ENCODE results near the gene NEGR1. TPM values are rescaled to one million over a fixed set of nuclear protein-coding genes. Genes with fewer than 3 reads are reported as not detected.

NEGR1 gene
- total RNA-seq, 1 experiment from 2014 or later, result 2.9 TPM

DNA sequence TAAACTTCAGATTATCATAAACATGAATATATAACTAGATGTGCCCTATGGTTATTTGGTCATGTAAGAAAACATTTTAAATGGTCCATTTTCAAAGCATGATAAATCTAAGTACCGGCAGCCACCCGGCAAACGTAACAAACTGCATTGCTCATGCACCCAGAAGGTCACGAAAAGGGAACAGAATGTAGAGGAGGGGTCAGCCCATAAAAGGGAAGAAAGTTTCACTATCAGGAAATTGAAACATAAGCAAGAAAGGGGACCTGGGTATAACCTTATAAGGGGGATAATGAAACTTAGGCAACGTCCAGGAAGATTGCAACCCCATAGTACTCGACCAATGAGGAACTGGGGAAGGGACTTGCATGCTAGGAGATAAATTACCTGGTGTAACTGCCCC, 780.3 kb downstream of the NEGR1 start:
- Mint-ChIP-seq H3K9me3 (peaks cover 6% of the 10 kb centered on the region), H3K27me3 (ENCODE audit: low read depth) (no peaks in the 10 kb centered on the region), H3K4me1 (no peaks in the 10 kb centered on the region), H3K36me3 (no peaks in the 10 kb centered on the region), H3K4me3 (no peak overlapping the region), H3K27ac (no peak overlapping the region)
- no peak for ATAC-seq
- POLR2A ChIA-PET, result no interaction called here
- CTCF ChIA-PET, result no interaction called here
- TF ChIP-seq CREB1 (CRISPR knock-in tag; IDR thresholded peaks at IDR 0.05), result no peak
- TF ChIP-seq ZNF121 (CRISPR knock-in tag; IDR thresholded peaks at IDR 0.05), result no peak
- TF ChIP-seq KAT7 (CRISPR knock-in tag; IDR thresholded peaks at IDR 0.05; ENCODE audit: borderline replicate concordance), result no peak
- TF ChIP-seq ESRRA (CRISPR knock-in tag; IDR thresholded peaks at IDR 0.05; ENCODE audit: borderline replicate concordance), result no peak
- no peak for TF ChIP-seq MYBL2 (CRISPR knock-in tag; IDR thresholded peaks at IDR 0.05)
- TF ChIP-seq, protein P1, sequence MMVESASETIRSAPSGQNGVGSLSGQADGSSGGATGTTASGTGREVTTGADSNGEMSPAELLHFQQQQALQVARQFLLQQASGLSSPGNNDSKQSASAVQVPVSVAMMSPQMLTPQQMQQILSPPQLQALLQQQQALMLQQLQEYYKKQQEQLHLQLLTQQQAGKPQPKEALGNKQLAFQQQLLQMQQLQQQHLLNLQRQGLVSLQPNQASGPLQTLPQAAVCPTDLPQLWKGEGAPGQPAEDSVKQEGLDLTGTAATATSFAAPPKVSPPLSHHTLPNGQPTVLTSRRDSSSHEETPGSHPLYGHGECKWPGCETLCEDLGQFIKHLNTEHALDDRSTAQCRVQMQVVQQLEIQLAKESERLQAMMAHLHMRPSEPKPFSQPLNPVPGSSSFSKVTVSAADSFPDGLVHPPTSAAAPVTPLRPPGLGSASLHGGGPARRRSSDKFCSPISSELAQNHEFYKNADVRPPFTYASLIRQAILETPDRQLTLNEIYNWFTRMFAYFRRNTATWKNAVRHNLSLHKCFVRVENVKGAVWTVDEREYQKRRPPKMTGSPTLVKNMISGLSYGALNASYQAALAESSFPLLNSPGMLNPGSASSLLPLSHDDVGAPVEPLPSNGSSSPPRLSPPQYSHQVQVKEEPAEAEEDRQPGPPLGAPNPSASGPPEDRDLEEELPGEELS (CRISPR knock-in tag; IDR thresholded peaks at IDR 0.05), result no peak
- TF ChIP-seq JUN (CRISPR knock-in tag; IDR thresholded peaks at IDR 0.05), result no peak
- TF ChIP-seq, protein P2, sequence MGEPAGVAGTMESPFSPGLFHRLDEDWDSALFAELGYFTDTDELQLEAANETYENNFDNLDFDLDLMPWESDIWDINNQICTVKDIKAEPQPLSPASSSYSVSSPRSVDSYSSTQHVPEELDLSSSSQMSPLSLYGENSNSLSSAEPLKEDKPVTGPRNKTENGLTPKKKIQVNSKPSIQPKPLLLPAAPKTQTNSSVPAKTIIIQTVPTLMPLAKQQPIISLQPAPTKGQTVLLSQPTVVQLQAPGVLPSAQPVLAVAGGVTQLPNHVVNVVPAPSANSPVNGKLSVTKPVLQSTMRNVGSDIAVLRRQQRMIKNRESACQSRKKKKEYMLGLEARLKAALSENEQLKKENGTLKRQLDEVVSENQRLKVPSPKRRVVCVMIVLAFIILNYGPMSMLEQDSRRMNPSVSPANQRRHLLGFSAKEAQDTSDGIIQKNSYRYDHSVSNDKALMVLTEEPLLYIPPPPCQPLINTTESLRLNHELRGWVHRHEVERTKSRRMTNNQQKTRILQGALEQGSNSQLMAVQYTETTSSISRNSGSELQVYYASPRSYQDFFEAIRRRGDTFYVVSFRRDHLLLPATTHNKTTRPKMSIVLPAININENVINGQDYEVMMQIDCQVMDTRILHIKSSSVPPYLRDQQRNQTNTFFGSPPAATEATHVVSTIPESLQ (CRISPR knock-in tag; IDR thresholded peaks at IDR 0.05), result no peak
- TF ChIP-seq, protein P3, sequence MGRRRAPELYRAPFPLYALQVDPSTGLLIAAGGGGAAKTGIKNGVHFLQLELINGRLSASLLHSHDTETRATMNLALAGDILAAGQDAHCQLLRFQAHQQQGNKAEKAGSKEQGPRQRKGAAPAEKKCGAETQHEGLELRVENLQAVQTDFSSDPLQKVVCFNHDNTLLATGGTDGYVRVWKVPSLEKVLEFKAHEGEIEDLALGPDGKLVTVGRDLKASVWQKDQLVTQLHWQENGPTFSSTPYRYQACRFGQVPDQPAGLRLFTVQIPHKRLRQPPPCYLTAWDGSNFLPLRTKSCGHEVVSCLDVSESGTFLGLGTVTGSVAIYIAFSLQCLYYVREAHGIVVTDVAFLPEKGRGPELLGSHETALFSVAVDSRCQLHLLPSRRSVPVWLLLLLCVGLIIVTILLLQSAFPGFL (CRISPR knock-in tag; IDR thresholded peaks at IDR 0.05; ENCODE audit: borderline replicate concordance), result no peak
- TF ChIP-seq RORB (CRISPR knock-in tag; IDR thresholded peaks at IDR 0.05), result no peak
- DNase-seq (ENCODE audit: low spot score), result no peak

DNA sequence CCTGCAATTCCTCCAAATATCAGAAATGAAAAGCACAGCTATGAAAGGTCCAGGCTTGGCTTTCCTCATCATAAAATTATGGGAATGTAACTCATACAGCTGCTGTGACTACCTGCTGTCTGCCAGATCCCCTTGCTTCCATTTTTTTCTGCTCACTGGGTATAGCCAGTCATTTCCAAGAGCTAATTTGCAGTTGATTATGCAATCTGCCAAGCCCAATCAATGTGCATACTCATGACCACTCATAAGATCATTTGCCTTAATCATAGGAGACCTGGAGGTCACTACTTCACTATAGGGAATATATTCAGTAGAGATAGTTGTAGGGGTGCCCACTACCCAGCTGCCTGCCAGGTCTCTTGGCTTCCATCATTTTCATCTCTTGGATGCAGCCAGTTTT, 783.8 kb downstream of the NEGR1 start:
- Mint-ChIP-seq H3K27ac (no peak overlapping the region), H3K36me3 (no peaks in the 10 kb centered on the region), H3K4me3 (no peak overlapping the region), H3K4me1 (no peaks in the 10 kb centered on the region), H3K9me3 (peaks cover 4% of the 10 kb centered on the region; the same call in 1 of the 2 replicates), H3K27me3 (ENCODE audit: low read depth) (no peaks in the 10 kb centered on the region)
- TF ChIP-seq, protein P4, sequence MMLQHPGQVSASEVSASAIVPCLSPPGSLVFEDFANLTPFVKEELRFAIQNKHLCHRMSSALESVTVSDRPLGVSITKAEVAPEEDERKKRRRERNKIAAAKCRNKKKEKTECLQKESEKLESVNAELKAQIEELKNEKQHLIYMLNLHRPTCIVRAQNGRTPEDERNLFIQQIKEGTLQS (CRISPR knock-in tag; conservative IDR thresholded peaks at IDR 0.05), result no peak
- ATAC-seq (no peak), DNase-seq (ENCODE audit: low spot score) (no peak)
- ChIA-PET POLR2A (no interaction called here), CTCF (no interaction called here)

DNA sequence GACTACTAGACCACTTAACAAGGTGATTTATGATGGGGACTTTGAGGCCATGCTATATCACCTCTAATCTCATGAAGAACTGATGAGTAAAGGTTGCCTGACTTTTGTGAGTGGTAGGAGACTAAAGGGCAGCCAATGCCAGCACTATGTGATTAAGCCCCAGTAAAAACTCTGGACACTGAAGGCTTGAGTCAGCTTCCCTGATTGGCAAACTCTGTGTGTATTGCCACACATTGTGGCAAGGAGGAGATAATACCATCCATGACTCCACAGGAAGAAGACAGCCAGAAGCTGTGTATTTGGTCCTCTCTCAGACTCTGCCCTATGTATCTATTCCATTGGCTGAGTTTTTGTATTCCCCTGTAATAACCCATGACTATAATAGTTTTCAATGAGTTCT, 788.2 kb downstream of the NEGR1 start:
- no peaks in the 10 kb centered on the region for H3K36me3 Mint-ChIP-seq
- DNase-seq (ENCODE audit: low spot score), result no peak
- H3K9me3 Mint-ChIP-seq, result peaks cover 4% of the 10 kb centered on the region; the same call in 1 of the 2 replicates
- no peaks in the 10 kb centered on the region; the same call in 1 of the 2 replicates for H3K4me1 Mint-ChIP-seq
- ChIA-PET CTCF (no interaction called here), POLR2A (no interaction called here)
- H3K27me3 Mint-ChIP-seq (ENCODE audit: low read depth), result no peaks in the 10 kb centered on the region
- ATAC-seq, result no peak
- H3K27ac Mint-ChIP-seq, result no peak overlapping the region
- no peak overlapping the region for H3K4me3 Mint-ChIP-seq
- TF ChIP-seq, protein P5, sequence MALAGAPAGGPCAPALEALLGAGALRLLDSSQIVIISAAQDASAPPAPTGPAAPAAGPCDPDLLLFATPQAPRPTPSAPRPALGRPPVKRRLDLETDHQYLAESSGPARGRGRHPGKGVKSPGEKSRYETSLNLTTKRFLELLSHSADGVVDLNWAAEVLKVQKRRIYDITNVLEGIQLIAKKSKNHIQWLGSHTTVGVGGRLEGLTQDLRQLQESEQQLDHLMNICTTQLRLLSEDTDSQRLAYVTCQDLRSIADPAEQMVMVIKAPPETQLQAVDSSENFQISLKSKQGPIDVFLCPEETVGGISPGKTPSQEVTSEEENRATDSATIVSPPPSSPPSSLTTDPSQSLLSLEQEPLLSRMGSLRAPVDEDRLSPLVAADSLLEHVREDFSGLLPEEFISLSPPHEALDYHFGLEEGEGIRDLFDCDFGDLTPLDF (CRISPR knock-in tag; IDR thresholded peaks at IDR 0.05), result no peak
- TF ChIP-seq NFATC4 (CRISPR knock-in tag; IDR thresholded peaks at IDR 0.05) (no peak), FOXJ3 (CRISPR knock-in tag; IDR thresholded peaks at IDR 0.05; ENCODE audit: borderline replicate concordance) (no peak)
- TF ChIP-seq, protein P6, sequence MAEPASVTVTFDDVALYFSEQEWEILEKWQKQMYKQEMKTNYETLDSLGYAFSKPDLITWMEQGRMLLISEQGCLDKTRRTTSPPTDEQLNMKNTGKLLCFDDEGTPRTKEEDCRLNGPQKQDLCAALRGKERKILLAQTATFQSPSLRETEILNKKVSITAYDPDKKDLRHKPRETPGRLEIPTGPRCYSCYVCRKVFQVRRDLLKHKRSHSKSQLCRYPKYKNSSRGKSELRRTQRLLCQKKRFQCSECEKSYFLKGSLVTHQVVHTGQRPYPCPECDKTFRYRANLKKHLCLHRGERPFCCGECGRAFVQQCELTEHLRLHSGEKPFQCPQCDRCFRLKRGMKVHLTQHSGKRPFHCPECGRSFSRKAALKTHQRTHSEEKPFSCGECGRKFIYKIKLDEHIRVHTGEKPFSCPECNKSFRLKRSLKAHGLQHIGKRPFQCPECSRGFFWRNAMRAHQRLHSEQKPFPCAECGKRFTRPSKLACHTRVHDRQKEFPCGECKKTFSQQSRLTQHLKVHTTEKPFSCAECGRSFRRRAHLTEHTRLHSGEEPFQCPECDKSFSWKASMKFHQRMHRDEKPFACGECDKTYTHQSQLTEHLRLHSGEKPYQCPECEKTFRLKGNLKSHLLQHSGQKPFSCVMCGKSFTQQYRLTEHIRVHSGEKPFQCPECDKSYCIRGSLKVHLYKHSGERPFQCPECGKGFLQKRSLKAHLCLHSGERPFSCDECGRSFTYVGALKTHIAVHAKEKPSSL (CRISPR knock-in tag; conservative IDR thresholded peaks at IDR 0.05), result no peak
- TF ChIP-seq, protein P7, sequence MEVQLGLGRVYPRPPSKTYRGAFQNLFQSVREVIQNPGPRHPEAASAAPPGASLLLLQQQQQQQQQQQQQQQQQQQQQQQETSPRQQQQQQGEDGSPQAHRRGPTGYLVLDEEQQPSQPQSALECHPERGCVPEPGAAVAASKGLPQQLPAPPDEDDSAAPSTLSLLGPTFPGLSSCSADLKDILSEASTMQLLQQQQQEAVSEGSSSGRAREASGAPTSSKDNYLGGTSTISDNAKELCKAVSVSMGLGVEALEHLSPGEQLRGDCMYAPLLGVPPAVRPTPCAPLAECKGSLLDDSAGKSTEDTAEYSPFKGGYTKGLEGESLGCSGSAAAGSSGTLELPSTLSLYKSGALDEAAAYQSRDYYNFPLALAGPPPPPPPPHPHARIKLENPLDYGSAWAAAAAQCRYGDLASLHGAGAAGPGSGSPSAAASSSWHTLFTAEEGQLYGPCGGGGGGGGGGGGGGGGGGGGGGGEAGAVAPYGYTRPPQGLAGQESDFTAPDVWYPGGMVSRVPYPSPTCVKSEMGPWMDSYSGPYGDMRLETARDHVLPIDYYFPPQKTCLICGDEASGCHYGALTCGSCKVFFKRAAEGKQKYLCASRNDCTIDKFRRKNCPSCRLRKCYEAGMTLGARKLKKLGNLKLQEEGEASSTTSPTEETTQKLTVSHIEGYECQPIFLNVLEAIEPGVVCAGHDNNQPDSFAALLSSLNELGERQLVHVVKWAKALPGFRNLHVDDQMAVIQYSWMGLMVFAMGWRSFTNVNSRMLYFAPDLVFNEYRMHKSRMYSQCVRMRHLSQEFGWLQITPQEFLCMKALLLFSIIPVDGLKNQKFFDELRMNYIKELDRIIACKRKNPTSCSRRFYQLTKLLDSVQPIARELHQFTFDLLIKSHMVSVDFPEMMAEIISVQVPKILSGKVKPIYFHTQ (CRISPR knock-in tag; IDR thresholded peaks at IDR 0.05), result no peak
- TF ChIP-seq, protein P3 (CRISPR knock-in tag; IDR thresholded peaks at IDR 0.05; ENCODE audit: borderline replicate concordance), result no peak
